ENCODE results near the gene WASF3.

Gene WASF3

GRCh38 chr13:26646603-26647002 lies 89.1 kb downstream of the WASF3 start:
- FAIRE-seq, result no peak

- FAIRE-seq, result no peak
Observed at GRCh38 chr13:26651234-26651633, 93.8 kb downstream of the WASF3 start.

GRCh38 chr13:26653310-26653709 lies 95.8 kb downstream of the WASF3 start:
- no peak for FAIRE-seq

- FAIRE-seq, result no peak
Observed at GRCh38 chr13:26653842-26654241, 96.4 kb downstream of the WASF3 start.

- no peak for FAIRE-seq
Observed at GRCh38 chr13:26656919-26657318, 99.4 kb downstream of the WASF3 start.

- FAIRE-seq, result no peak
Observed at GRCh38 chr13:26658448-26659385, 101.2 kb downstream of the WASF3 start.

- FAIRE-seq, result no peak
Observed at GRCh38 chr13:26660185-26660584, 102.7 kb downstream of the WASF3 start.

GRCh38 chr13:26660766-26661165 lies 103.3 kb downstream of the WASF3 start:
- no peak for FAIRE-seq

- FAIRE-seq, result no peak
Observed at GRCh38 chr13:26663791-26664190, 106.3 kb downstream of the WASF3 start.

GRCh38 chr13:26664286-26664685 lies 106.8 kb downstream of the WASF3 start:
- no peak for FAIRE-seq

- FAIRE-seq, result no peak
Observed at GRCh38 chr13:26664876-26665275, 107.4 kb downstream of the WASF3 start.

- FAIRE-seq, result no peak
Observed at GRCh38 chr13:26668357-26669146, 111.1 kb downstream of the WASF3 start.

GRCh38 chr13:26673890-26674289 lies 116.4 kb downstream of the WASF3 start:
- FAIRE-seq, result no peak

- FAIRE-seq, result no peak
Observed at GRCh38 chr13:26677156-26677555, 119.7 kb downstream of the WASF3 start.

- FAIRE-seq, result no peak
Observed at GRCh38 chr13:26678330-26678729, 120.8 kb downstream of the WASF3 start.

- FAIRE-seq, result no peak
Observed at GRCh38 chr13:26678796-26679195, 121.3 kb downstream of the WASF3 start.

- no peak for FAIRE-seq
Observed at GRCh38 chr13:26679411-26680122, 122.1 kb downstream of the WASF3 start.

GRCh38 chr13:26680123-26680450 lies 122.6 kb downstream of the WASF3 start:
- no peak for FAIRE-seq

GRCh38 chr13:26680572-26680971 lies 123.1 kb downstream of the WASF3 start:
- no peak for FAIRE-seq

- no peak for FAIRE-seq
Observed at GRCh38 chr13:26681036-26681435, 123.6 kb downstream of the WASF3 start.

- FAIRE-seq, result no peak
Observed at GRCh38 chr13:26682606-26683005, 125.1 kb downstream of the WASF3 start.

- no peak for FAIRE-seq
Observed at GRCh38 chr13:26685606-26686005, 128.1 kb downstream of the WASF3 start.

GRCh38 chr13:26686285-26686684 lies 128.8 kb downstream of the WASF3 start:
- no peak for FAIRE-seq

Measured in A204.1 (cell line).